Tibial nerve (tissue), 4 donors: ENCODE measurements around the gene ELF3. TPM values are rescaled to one million over a fixed set of nuclear protein-coding genes. Genes with fewer than 3 reads are reported as not detected.
A peak's percentile ranks its signal among the peaks of the same experiment; 100 is the strongest.

Experiments used
- DNase-seq, 2 donors: peaks; one replicate each; pipeline ENCODE4 v3.0.0-alpha.2; 2019; ENCODE audit warnings: low spot score in 2 of 2
- H3K27ac ChIP-seq, 4 donors: fragments of 200-600 bp; sonication (generic) in 3 of 4; one replicate each; pipeline ENCODE4 v1.5.1; 2017 to 2019; ENCODE audit warnings: mild to moderate bottlenecking in 1 of 4
- H3K27me3 ChIP-seq, 2 donors: fragments of 200-600 bp; sonication (generic) in 1 of 2; one replicate each; pipeline versions ENCODE4 v1.5.1 to v1.6.0; 2017 to 2019
- H3K36me3 ChIP-seq, 3 donors: fragments of 200-600 bp; sonication (generic); one replicate each; pipeline ENCODE4 v1.5.1; 2018 to 2019
- H3K4me1 ChIP-seq, 4 donors: fragments of 200-600 bp; sonication (generic) in 3 of 4; one replicate each; pipeline ENCODE4 v1.5.1; 2017 to 2019
- H3K4me3 ChIP-seq, 4 donors: fragments of 200-600 bp; sonication (generic) in 3 of 4; one replicate each; pipeline ENCODE4 v1.5.1; 2017 to 2019; ENCODE audit warnings: mild to moderate bottlenecking in 1 of 4, moderate library complexity in 1 of 4
- H3K9me3 ChIP-seq, 4 donors: fragments of 200-600 bp; sonication (generic) in 3 of 4; one replicate each; pipeline ENCODE4 v1.5.1; 2017 to 2019
- CTCF ChIP-seq, 5 experiments: fragments of 200-600 bp in 3 of 5; fragments of 450-650 bp in 2 of 5; sonication (generic) in 3 of 5; IDR thresholded peaks; one replicate each; pipeline ENCODE4 v1.5.1; 2016 to 2019; ENCODE audit warnings: antibody characterized with exemption in 5 of 5, mild to moderate bottlenecking in 3 of 5, moderate library complexity in 2 of 5
- EP300 ChIP-seq, 2 donors: sonication (generic); formaldehyde crosslinking; IDR thresholded peaks; one replicate each; pipeline ENCODE4 v1.6.1; 2017; ENCODE audit warnings: antibody characterized with exemption in 2 of 2, mild to moderate bottlenecking in 1 of 2
- POLR2A ChIP-seq, 2 donors: fragments of 450-650 bp; IDR thresholded peaks; one replicate each; pipeline ENCODE4 v1.6.1; 2017; ENCODE audit warnings: antibody characterized with exemption in 2 of 2, mild to moderate bottlenecking in 2 of 2, moderate library complexity in 2 of 2
- WGBS, 2 donors: methylation state at CpG; one replicate each; pipeline ENCODE4 v1.1.5; 2018; 5-methylcytosine and 5-hydroxymethylcytosine counted together
- total RNA-seq, 4 donors: library from RNA; depleted of rRNA; stranded (reverse); fragments of >200 nt; gene quantifications; one replicate each; pipeline ENCODE4 v1.1.0, GENCODE V29; 2016

The ELF3 gene
- total RNA-seq, 4 donors from 2014 or later = under 0.01 to 1.2 TPM; not detected in 2

- H3K4me3 ChIP-seq = no peak overlapping the region
- DNase-seq = no peak
- peaks cover 0 to 19% (median 2%) of the 10 kb centered on the region in 3 donors for H3K36me3 ChIP-seq
- WGBS, 2 donors = 64 to 70% methylated on average over 2 of the region's 2 CpGs
- TF ChIP-seq CTCF (IDR thresholded peaks at IDR 0.05) = no peak
- TF ChIP-seq POLR2A (IDR thresholded peaks at IDR 0.05) = no peak
- no peak for TF ChIP-seq EP300 (IDR thresholded peaks at IDR 0.05)
- H3K27me3 ChIP-seq = no peaks in the 10 kb centered on the region
- no peaks in the 10 kb centered on the region for H3K9me3 ChIP-seq
- no peak overlapping the region for H3K27ac ChIP-seq
- H3K4me1 ChIP-seq = peaks cover 0 to 43% (median 8%) of the 10 kb centered on the region in 4 donors
Observed at GRCh38 chr1:201985355-201985754, 25.0 kb upstream of the ELF3 start.

- DNase-seq = no peak
- Histone ChIP-seq H3K36me3 (peaks cover 2 to 52% (median 11%) of the 10 kb centered on the region in 3 donors), H3K27me3 (no peaks in the 10 kb centered on the region), H3K4me3 (no peak overlapping the region), H3K27ac (peak overlapping the region in 1 of 4 donors; percentile 3), H3K9me3 (no peaks in the 10 kb centered on the region), H3K4me1 (peaks cover 0 to 32% (median 8%) of the 10 kb centered on the region in 4 donors)
- 70 to 88% methylated on average over 6 to 7 of the region's 7 CpGs for WGBS, 2 donors
- TF ChIP-seq POLR2A (IDR thresholded peaks at IDR 0.05) = no peak
- no peak for TF ChIP-seq CTCF (IDR thresholded peaks at IDR 0.05)
- TF ChIP-seq EP300 (IDR thresholded peaks at IDR 0.05) = no peak
Observed at GRCh38 chr1:201988601-201989000, 21.8 kb upstream of the ELF3 start.

GRCh38 chr1:201989354-201990128 lies 20.8 kb upstream of the ELF3 start:
- H3K4me1 ChIP-seq = peaks cover 0 to 23% (median under 1%) of the 10 kb centered on the region in 4 donors
- no peaks in the 10 kb centered on the region for H3K27me3 ChIP-seq
- no peak overlapping the region for H3K27ac ChIP-seq
- TF ChIP-seq POLR2A (IDR thresholded peaks at IDR 0.05) (no peak), CTCF (IDR thresholded peaks at IDR 0.05) (no peak), EP300 (IDR thresholded peaks at IDR 0.05) (no peak)
- peaks cover 2 to 61% (median 11%) of the 10 kb centered on the region in 3 donors for H3K36me3 ChIP-seq
- WGBS, 2 donors = 92 to 95% methylated on average over 10 of the region's 10 CpGs
- DNase-seq = no peak
- H3K4me3 ChIP-seq = no peak overlapping the region
- no peaks in the 10 kb centered on the region for H3K9me3 ChIP-seq

- Histone ChIP-seq H3K36me3 (peaks cover 2 to 70% (median 11%) of the 10 kb centered on the region in 3 donors), H3K27me3 (no peaks in the 10 kb centered on the region), H3K9me3 (no peaks in the 10 kb centered on the region), H3K4me1 (peaks cover 0 to 15% (median 0%) of the 10 kb centered on the region in 4 donors), H3K4me3 (no peak overlapping the region), H3K27ac (no peak overlapping the region)
- WGBS, 2 donors = 62 to 69% methylated on average over 6 of the region's 6 CpGs
- no peak for DNase-seq
- TF ChIP-seq CTCF (IDR thresholded peaks at IDR 0.05) (no peak), EP300 (IDR thresholded peaks at IDR 0.05) (no peak), POLR2A (IDR thresholded peaks at IDR 0.05) (no peak)
Observed at GRCh38 chr1:201990427-201990826, 20.0 kb upstream of the ELF3 start.

GRCh38 chr1:201999625-202000238 lies 10.7 kb upstream of the ELF3 start:
- Histone ChIP-seq H3K4me3 (no peak overlapping the region), H3K4me1 (peaks cover 0 to 8% (median 0%) of the 10 kb centered on the region in 4 donors), H3K27me3 (no peaks in the 10 kb centered on the region), H3K9me3 (no peaks in the 10 kb centered on the region), H3K27ac (no peak overlapping the region), H3K36me3 (peaks cover 7 to 94% (median 31%) of the 10 kb centered on the region in 3 donors)
- no peak for DNase-seq
- 57% methylated on average over 13 to 16 of the region's 16 CpGs for WGBS, 2 donors
- TF ChIP-seq EP300 (IDR thresholded peaks at IDR 0.05) (no peak), CTCF (IDR thresholded peaks at IDR 0.05) (peak; percentile 57 to 69 (median 66))
